Neural cell (in vitro differentiated cells): Measurements from ENCODE around the gene TRUB1. TPM values are rescaled to one million over a fixed set of nuclear protein-coding genes. Genes with fewer than 3 reads are reported as not detected.

Experiments used
- H2AFZ ChIP-seq: fragments of 200-600, 300-800 bp; sonication (generic), shearing (Covaris generic); 2 replicates; pipeline ENCODE4 v1.6.0; 2014; ENCODE audit warnings: low read depth, mild to moderate bottlenecking, antibody characterized with exemption, low read length, moderate library complexity
- H3F3A ChIP-seq: fragments of 200-600 bp; shearing (Covaris generic); 2 replicates; pipeline ENCODE4 v1.6.1; 2016; ENCODE audit warnings: mild to moderate bottlenecking, moderate library complexity, mixed read lengths, antibody characterized with exemption, low read length; ENCODE audit not compliant: insufficient read depth, poor library complexity, severe bottlenecking
- H3K27ac ChIP-seq: fragments of 200-600, 300-800 bp; sonication (generic), shearing (Covaris generic); 2 replicates; pipeline ENCODE4 v1.5.1; 2014; ENCODE audit warnings: mild to moderate bottlenecking, low read length, moderate library complexity
- H3K27me3 ChIP-seq: fragments of 300-800, 200-600 bp; sonication (generic), shearing (Covaris generic); 2 replicates; pipeline ENCODE4 v1.6.0; 2014; ENCODE audit warnings: mild to moderate bottlenecking, low read depth, low read length, moderate library complexity; ENCODE audit not compliant: insufficient read depth
- H3K36me3 ChIP-seq: fragments of 300-800, 200-600 bp; sonication (generic), shearing (Covaris generic); 2 replicates; pipeline ENCODE4 v1.5.1; 2014; ENCODE audit warnings: mild to moderate bottlenecking, antibody characterized with exemption, low read length, moderate library complexity; ENCODE audit not compliant: insufficient read depth
- H3K4me2 ChIP-seq: fragments of 300-800, 200-600 bp; sonication (generic), shearing (Covaris generic); 2 replicates; pipeline ENCODE4 v1.6.0; 2014; ENCODE audit warnings: mild to moderate bottlenecking, low read length
- H3K4me3 ChIP-seq: fragments of 300-800, 200-600 bp; sonication (generic), shearing (Covaris generic); 2 replicates; pipeline ENCODE4 v1.5.1; 2014; ENCODE audit warnings: mild to moderate bottlenecking, low read length, moderate library complexity
- H3K79me2 ChIP-seq: fragments of 200-600 bp; shearing (Covaris generic); replicated peaks from 2 replicates; pipeline ENCODE4 v1.6.0; 2014; ENCODE audit warnings: mild to moderate bottlenecking, low read length, moderate library complexity; ENCODE audit not compliant: insufficient read depth
- H3K9ac ChIP-seq: fragments of 300-800, 200-600 bp; sonication (generic), shearing (Covaris generic); 2 replicates; pipeline ENCODE4 v1.6.1; 2016; ENCODE audit warnings: mild to moderate bottlenecking, low read length, mixed read lengths
- H3K9me2 ChIP-seq: fragments of 200-600 bp; shearing (Covaris generic); 2 replicates; pipeline ENCODE4 v1.6.1; 2016; ENCODE audit warnings: mild to moderate bottlenecking, low read length, mixed read lengths; ENCODE audit not compliant: insufficient read depth
- H3K9me3 ChIP-seq: fragments of 200-600, 300-800 bp; sonication (generic), shearing (Covaris generic); 2 replicates; pipeline ENCODE4 v1.6.1; 2016; ENCODE audit warnings: mild to moderate bottlenecking, mixed run types, low read length, moderate library complexity, mixed read lengths
- H4K20me1 ChIP-seq: fragments of 200-600 bp; shearing (Covaris generic); 2 replicates; pipeline ENCODE4 v1.6.1; 2016; ENCODE audit warnings: mild to moderate bottlenecking, mixed run types; ENCODE audit not compliant: insufficient read depth
- EP300 ChIP-seq: fragments of 450-650 bp; conservative IDR thresholded peaks from 2 replicates; pipeline ENCODE4 v1.6.1; 2014; ENCODE audit warnings: antibody characterized with exemption, mild to moderate bottlenecking, moderate library complexity; ENCODE audit not compliant: poor library complexity, severe bottlenecking
- EZH2 ChIP-seq: fragments of 200-600, 300-800 bp; shearing (Covaris generic), sonication (generic); IDR thresholded peaks from 2 replicates; pipeline ENCODE4 v1.6.1; 2014; ENCODE audit warnings: antibody characterized with exemption, low read length, borderline replicate concordance, mild to moderate bottlenecking; ENCODE audit not compliant: insufficient read depth, poor library complexity, severe bottlenecking
- MXI1 ChIP-seq: fragments of 450-650 bp; conservative IDR thresholded peaks from 2 replicates; pipeline ENCODE4 v1.6.1; 2014; ENCODE audit warnings: antibody characterized with exemption, mild to moderate bottlenecking; ENCODE audit not compliant: poor library complexity, severe bottlenecking
- POLR2AphosphoS5 ChIP-seq: IDR thresholded peaks from 2 replicates; pipeline ENCODE4 v1.6.1; 2012
- RAD21 ChIP-seq: fragments of 450-650 bp; conservative IDR thresholded peaks from 2 replicates; pipeline ENCODE4 v1.6.1; 2014; ENCODE audit warnings: antibody characterized with exemption, mild to moderate bottlenecking, moderate library complexity
- SMC3 ChIP-seq: fragments of 450-650 bp; conservative IDR thresholded peaks from 2 replicates; pipeline ENCODE4 v1.6.1; 2014; ENCODE audit warnings: antibody characterized with exemption, mild to moderate bottlenecking, moderate library complexity; ENCODE audit not compliant: poor library complexity
- TAF1 ChIP-seq: IDR thresholded peaks from 2 replicates; pipeline ENCODE4 v1.6.1; 2012; ENCODE audit warnings: low read depth
- polyA plus RNA-seq: library from polyadenylated mRNA; depleted of rRNA; stranded (reverse); fragments of >200 nt; gene quantifications from 2 replicates; pipeline ENCODE4 v1.2.3, GENCODE V29; 2014
- small RNA-seq, 3 experiments: library from RNA; depleted of rRNA; stranded (forward); fragments of <200 nt; gene quantifications; one replicate each; pipeline ENCODE3, GENCODE V24; 2012
- TF ChIP-seq, protein P1 (sequence below): IDR thresholded peaks from 2 replicates; pipeline ENCODE4 v1.6.1; 2012; ENCODE audit warnings: borderline replicate concordance
- TF ChIP-seq, protein P2 (sequence below): fragments of 450-650 bp; IDR thresholded peaks from 2 replicates; pipeline ENCODE4 v1.5.1; 2014; ENCODE audit warnings: antibody characterized with exemption, mild to moderate bottlenecking, moderate library complexity; ENCODE audit not compliant: poor library complexity, severe bottlenecking

TRUB1 gene
- polyA plus RNA-seq, 1 donor from 2014 or later, result 48.8 TPM

DNA sequence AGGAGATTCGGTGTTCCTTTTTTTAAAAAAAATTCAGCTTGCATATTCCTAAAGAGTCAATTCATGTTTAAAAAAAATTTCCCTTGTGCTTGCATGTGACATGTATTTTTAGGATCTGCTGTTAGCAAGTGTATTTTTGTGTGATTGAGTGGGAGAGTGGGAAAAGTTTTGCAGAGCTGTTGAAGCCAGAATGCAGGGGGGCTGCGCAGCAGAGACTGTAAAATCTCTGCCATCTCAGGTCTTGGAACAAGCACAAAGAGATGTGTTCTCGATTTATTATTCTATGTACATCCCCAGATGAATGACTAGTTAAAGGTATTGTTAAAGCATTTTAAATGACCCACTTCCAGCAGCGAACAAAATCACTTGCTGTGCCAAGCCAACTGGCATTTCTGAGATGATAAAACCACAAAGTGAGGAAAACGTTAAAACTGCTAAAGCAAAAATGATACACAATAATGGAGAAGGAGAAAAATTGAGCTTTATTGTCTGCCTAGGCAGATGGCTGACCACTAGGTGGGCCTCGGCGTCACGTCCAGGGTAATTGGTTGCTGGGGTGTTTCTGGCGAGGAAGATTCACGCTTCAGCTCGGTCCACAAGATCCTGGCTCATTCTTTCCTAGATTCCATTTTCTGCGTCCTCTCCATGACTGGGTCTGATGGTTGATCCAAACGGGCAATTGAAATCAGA lies 88.2 kb downstream of the TRUB1 start (continued):
- TF ChIP-seq, protein P1, sequence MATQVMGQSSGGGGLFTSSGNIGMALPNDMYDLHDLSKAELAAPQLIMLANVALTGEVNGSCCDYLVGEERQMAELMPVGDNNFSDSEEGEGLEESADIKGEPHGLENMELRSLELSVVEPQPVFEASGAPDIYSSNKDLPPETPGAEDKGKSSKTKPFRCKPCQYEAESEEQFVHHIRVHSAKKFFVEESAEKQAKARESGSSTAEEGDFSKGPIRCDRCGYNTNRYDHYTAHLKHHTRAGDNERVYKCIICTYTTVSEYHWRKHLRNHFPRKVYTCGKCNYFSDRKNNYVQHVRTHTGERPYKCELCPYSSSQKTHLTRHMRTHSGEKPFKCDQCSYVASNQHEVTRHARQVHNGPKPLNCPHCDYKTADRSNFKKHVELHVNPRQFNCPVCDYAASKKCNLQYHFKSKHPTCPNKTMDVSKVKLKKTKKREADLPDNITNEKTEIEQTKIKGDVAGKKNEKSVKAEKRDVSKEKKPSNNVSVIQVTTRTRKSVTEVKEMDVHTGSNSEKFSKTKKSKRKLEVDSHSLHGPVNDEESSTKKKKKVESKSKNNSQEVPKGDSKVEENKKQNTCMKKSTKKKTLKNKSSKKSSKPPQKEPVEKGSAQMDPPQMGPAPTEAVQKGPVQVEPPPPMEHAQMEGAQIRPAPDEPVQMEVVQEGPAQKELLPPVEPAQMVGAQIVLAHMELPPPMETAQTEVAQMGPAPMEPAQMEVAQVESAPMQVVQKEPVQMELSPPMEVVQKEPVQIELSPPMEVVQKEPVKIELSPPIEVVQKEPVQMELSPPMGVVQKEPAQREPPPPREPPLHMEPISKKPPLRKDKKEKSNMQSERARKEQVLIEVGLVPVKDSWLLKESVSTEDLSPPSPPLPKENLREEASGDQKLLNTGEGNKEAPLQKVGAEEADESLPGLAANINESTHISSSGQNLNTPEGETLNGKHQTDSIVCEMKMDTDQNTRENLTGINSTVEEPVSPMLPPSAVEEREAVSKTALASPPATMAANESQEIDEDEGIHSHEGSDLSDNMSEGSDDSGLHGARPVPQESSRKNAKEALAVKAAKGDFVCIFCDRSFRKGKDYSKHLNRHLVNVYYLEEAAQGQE, result no peak
- TF ChIP-seq MXI1 (no peak), TAF1 (no peak)

DNA sequence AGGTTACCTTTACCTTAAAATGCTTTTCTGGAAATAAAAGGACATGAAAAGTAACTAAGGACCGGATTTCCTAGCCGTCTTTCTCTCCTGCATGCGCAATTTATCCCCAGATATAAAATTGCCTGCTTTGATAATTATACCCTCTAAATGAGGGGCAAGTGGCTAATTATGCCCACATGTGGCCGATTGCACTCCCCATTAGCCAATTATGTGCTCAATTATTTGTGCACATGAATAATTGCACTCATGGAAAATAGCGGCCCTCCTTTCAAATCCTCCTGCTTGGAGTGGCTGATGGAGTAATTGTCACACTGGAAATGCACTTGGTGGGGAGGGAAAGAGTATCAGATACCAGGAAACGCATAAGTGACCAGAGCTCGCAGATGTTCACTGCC lies 88.7 kb downstream of the TRUB1 start:
- TF ChIP-seq TAF1 (no peak), MXI1 (no peak), EP300 (no peak), POLR2AphosphoS5 (no peak), EZH2 (no peak), SMC3 (no peak), RAD21 (no peak)
- TF ChIP-seq, protein P1, result no peak
- TF ChIP-seq, protein P2, sequence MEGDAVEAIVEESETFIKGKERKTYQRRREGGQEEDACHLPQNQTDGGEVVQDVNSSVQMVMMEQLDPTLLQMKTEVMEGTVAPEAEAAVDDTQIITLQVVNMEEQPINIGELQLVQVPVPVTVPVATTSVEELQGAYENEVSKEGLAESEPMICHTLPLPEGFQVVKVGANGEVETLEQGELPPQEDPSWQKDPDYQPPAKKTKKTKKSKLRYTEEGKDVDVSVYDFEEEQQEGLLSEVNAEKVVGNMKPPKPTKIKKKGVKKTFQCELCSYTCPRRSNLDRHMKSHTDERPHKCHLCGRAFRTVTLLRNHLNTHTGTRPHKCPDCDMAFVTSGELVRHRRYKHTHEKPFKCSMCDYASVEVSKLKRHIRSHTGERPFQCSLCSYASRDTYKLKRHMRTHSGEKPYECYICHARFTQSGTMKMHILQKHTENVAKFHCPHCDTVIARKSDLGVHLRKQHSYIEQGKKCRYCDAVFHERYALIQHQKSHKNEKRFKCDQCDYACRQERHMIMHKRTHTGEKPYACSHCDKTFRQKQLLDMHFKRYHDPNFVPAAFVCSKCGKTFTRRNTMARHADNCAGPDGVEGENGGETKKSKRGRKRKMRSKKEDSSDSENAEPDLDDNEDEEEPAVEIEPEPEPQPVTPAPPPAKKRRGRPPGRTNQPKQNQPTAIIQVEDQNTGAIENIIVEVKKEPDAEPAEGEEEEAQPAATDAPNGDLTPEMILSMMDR, result no peak
- Histone ChIP-seq H3F3A (no peaks in the 10 kb centered on the region), H3K27ac (no peak overlapping the region), H4K20me1 (no peaks in the 10 kb centered on the region), H3K79me2 (no peaks in the 10 kb centered on the region), H3K9me2 (no peaks in the 10 kb centered on the region), H3K4me3 (no peak overlapping the region), H3K27me3 (no peaks in the 10 kb centered on the region), H3K4me2 (no peak overlapping the region), H3K9me3 (no peaks in the 10 kb centered on the region), H2AFZ (no peak overlapping the region), H3K9ac (no peak overlapping the region), H3K36me3 (no peaks in the 10 kb centered on the region)

Small RNA genes lying within 50 kb of the gene (small RNA-seq; reads per million reads assigned to genes)
- gene RNU6-1121P, result 0 reads per million in 3 experiments

Other genes with a start within 250 kb of the TRUB1 start
- 28.0 and 30.7 TPM in 2 replicates for gene FHIP2A, start 116.4 kb upstream of the TRUB1 start, polyA plus RNA-seq
- gene ATRNL1, start 155.2 kb downstream of the TRUB1 start, polyA plus RNA-seq, result 47.8 and 51.9 TPM in 2 replicates